ENCODE results near the gene ST8SIA4.

- TF ChIP-seq CTCF (IDR thresholded peaks at IDR 0.05) (no peak), POLR2A (IDR thresholded peaks at IDR 0.05) (no peak)
Measured at GRCh38 chr5:100846772-100847171, 56.3 kb downstream of the ST8SIA4 start.
